H9 (cell line): ENCODE measurements around the gene KLK3. TPM values are rescaled to one million over a fixed set of nuclear protein-coding genes. Genes with fewer than 3 reads are reported as not detected.

ENCODE experiments used
- DNase-seq: peaks from one replicate; pipeline ENCODE4 v3.0.0-alpha.2; 2017
- H2AFZ ChIP-seq: one replicate; pipeline ENCODE4 v1.6.1; 2013; ENCODE audit warnings: mild to moderate bottlenecking, low read length, control low read depth, moderate library complexity
- H2AK5ac ChIP-seq: 2 replicates; pipeline ENCODE4 v1.6.1; 2013; ENCODE audit warnings: low read length, control low read depth, mixed read lengths; ENCODE audit not compliant: insufficient read length
- H2BK120ac ChIP-seq: one replicate; pipeline ENCODE4 v1.6.1; 2013; ENCODE audit warnings: low read depth, mild to moderate bottlenecking, low read length, control low read depth, inconsistent platforms; ENCODE audit not compliant: poor library complexity, severe bottlenecking
- H2BK12ac ChIP-seq: 2 replicates; pipeline ENCODE4 v1.6.1; 2013; ENCODE audit warnings: low read length, control low read depth, mixed read lengths, low read depth; ENCODE audit not compliant: insufficient read length
- H2BK15ac ChIP-seq: 2 replicates; pipeline ENCODE4 v1.6.1; 2013; ENCODE audit warnings: low read depth, low read length, control low read depth
- H2BK20ac ChIP-seq: one replicate; pipeline ENCODE4 v1.6.1; 2013; ENCODE audit warnings: low read depth, mild to moderate bottlenecking, low read length, control low read depth, inconsistent platforms; ENCODE audit not compliant: poor library complexity, severe bottlenecking
- H2BK5ac ChIP-seq: 2 replicates; pipeline ENCODE4 v1.6.1; 2013; ENCODE audit warnings: low read length, control low read depth, mixed read lengths; ENCODE audit not compliant: insufficient read length
- H3K14ac ChIP-seq: 2 replicates; pipeline ENCODE4 v1.6.1; 2013; ENCODE audit warnings: low read length, control low read depth; ENCODE audit not compliant: insufficient read depth
- H3K18ac ChIP-seq: 2 replicates; pipeline ENCODE4 v1.6.1; 2013; ENCODE audit warnings: low read depth, mild to moderate bottlenecking, mixed read lengths, low read length, control low read depth; ENCODE audit not compliant: insufficient read length
- H3K23ac ChIP-seq: 2 replicates; pipeline ENCODE4 v1.6.1; 2013; ENCODE audit warnings: low read length, control low read depth, mixed read lengths, low read depth; ENCODE audit not compliant: insufficient read length
- H3K23me2 ChIP-seq: 2 replicates; pipeline ENCODE4 v1.6.1; 2013; ENCODE audit warnings: low read depth, mild to moderate bottlenecking, mixed read lengths, low read length, control low read depth; ENCODE audit not compliant: insufficient read length, poor library complexity, severe bottlenecking
- H3K27ac ChIP-seq: 2 replicates; pipeline ENCODE4 v1.5.1; 2013; ENCODE audit warnings: low read length, control low read depth, mixed read lengths, low read depth; ENCODE audit not compliant: insufficient read length
- H3K27me3 ChIP-seq: 2 replicates; pipeline ENCODE4 v1.6.1; 2013; ENCODE audit warnings: low read length, control low read depth, inconsistent platforms; ENCODE audit not compliant: insufficient read depth
- H3K4ac ChIP-seq: 2 replicates; pipeline ENCODE4 v1.6.1; 2013; ENCODE audit warnings: low read depth, mild to moderate bottlenecking, control low read depth, inconsistent platforms, low read length, moderate library complexity
- H3K4me1 ChIP-seq: 2 replicates; pipeline ENCODE4 v1.6.1; 2013; ENCODE audit warnings: low read length, control low read depth, inconsistent platforms; ENCODE audit not compliant: insufficient read depth
- H3K4me2 ChIP-seq: 2 replicates; pipeline ENCODE4 v1.6.1; 2013; ENCODE audit warnings: low read length, control low read depth, mixed read lengths; ENCODE audit not compliant: insufficient read length, insufficient read depth
- H3K56ac ChIP-seq: 2 replicates; pipeline ENCODE4 v1.6.1; 2013; ENCODE audit warnings: low read depth, mild to moderate bottlenecking, mixed read lengths, low read length, control low read depth; ENCODE audit not compliant: insufficient read length
- H3K79me1 ChIP-seq: 2 replicates; pipeline ENCODE4 v1.6.1; 2013; ENCODE audit warnings: low read depth, mild to moderate bottlenecking, moderate library complexity, low read length, control low read depth, inconsistent platforms; ENCODE audit not compliant: insufficient read depth, poor library complexity, severe bottlenecking
- H3K79me2 ChIP-seq: 2 replicates; pipeline ENCODE4 v1.6.1; 2013; ENCODE audit warnings: low read length, control low read depth, inconsistent platforms; ENCODE audit not compliant: insufficient read depth
- H3K9ac ChIP-seq: 2 replicates; pipeline ENCODE4 v1.6.1; 2013; ENCODE audit warnings: low read length, control low read depth, mixed read lengths; ENCODE audit not compliant: insufficient read length; ENCODE audit errors: extremely low read depth
- H3K9me3 ChIP-seq: one replicate; pipeline ENCODE4 v1.6.1; 2013; ENCODE audit warnings: low read depth, low read length, inconsistent platforms; ENCODE audit not compliant: control insufficient read depth
- H3T11ph ChIP-seq: one replicate; pipeline ENCODE4 v1.6.1; 2013; ENCODE audit warnings: mild to moderate bottlenecking, low read length, control low read depth, inconsistent platforms
- H4K20me1 ChIP-seq: one replicate; pipeline ENCODE4 v1.6.1; 2013; ENCODE audit not compliant: control insufficient read depth, insufficient read length, insufficient read depth
- H4K5ac ChIP-seq: 2 replicates; pipeline ENCODE4 v1.6.1; 2013; ENCODE audit warnings: low read depth, mild to moderate bottlenecking, mixed read lengths, low read length, control low read depth; ENCODE audit not compliant: insufficient read length
- H4K8ac ChIP-seq: replicated peaks from 2 replicates; pipeline ENCODE4 v1.6.1; 2013; ENCODE audit warnings: low read length, control low read depth, mixed read lengths, low read depth; ENCODE audit not compliant: insufficient read length
- H4K91ac ChIP-seq: 2 replicates; pipeline ENCODE4 v1.6.1; 2013; ENCODE audit warnings: low read depth, mild to moderate bottlenecking, moderate library complexity, mixed read lengths, low read length, control low read depth; ENCODE audit not compliant: insufficient read length
- H3K27ac Mint-ChIP-seq, 3 experiments: 2 replicates in 2 of 3; 3 replicates in 1 of 3; pipeline ENCODE4 v1.8.0; 2020 to 2021; ENCODE audit warnings: mixed read lengths in 3 of 3, mild to moderate bottlenecking in 1 of 3, moderate library complexity in 1 of 3
- H3K27me3 Mint-ChIP-seq: 2 replicates; pipeline ENCODE4 v1.8.0; 2021; ENCODE audit warnings: low read depth, mild to moderate bottlenecking, moderate library complexity, mixed read lengths
- H3K36me3 Mint-ChIP-seq, 3 experiments: 2 replicates in 2 of 3; 3 replicates in 1 of 3; pipeline ENCODE4 v1.8.0; 2020 to 2021; ENCODE audit warnings: low read depth in 3 of 3, mixed read lengths in 3 of 3; ENCODE audit not compliant: insufficient read depth in 1 of 3
- H3K4me1 Mint-ChIP-seq, 2 experiments: 2 replicates each; pipeline ENCODE4 v1.8.0; 2020; ENCODE audit warnings: mixed read lengths in 2 of 2
- H3K4me3 Mint-ChIP-seq, 2 experiments: 2 replicates in 1 of 2; 3 replicates in 1 of 2; pipeline ENCODE4 v1.8.0; 2020 to 2021; ENCODE audit warnings: mild to moderate bottlenecking in 2 of 2, mixed read lengths in 2 of 2, moderate library complexity in 1 of 2
- H3K9me3 Mint-ChIP-seq, 2 experiments: 2 replicates in 1 of 2; 3 replicates in 1 of 2; pipeline ENCODE4 v1.8.0; 2020; ENCODE audit warnings: mild to moderate bottlenecking in 2 of 2, mixed read lengths in 2 of 2, moderate library complexity in 1 of 2
- CTCF ChIP-seq: fragments of 200-600 bp; sonication (generic); conservative IDR thresholded peaks from 3 replicates; pipeline ENCODE4 v1.8.0; 2021; ENCODE audit warnings: antibody characterized with exemption, mild to moderate bottlenecking
- WGBS: extraction: QIAGEN DNeasy Blood & Tissue Kit; methylation state at CpG from one replicate; pipeline ENCODE4 v1.1.7; 2013; ENCODE audit warnings: missing lambda C conversion rate, low lambda C conversion rate, mixed read lengths; ENCODE audit not compliant: insufficient read length; ENCODE audit errors: extremely low coverage; 5-methylcytosine and 5-hydroxymethylcytosine counted together
- total RNA-seq: library from RNA; stranded (reverse); gene quantifications from 2 replicates; pipeline ENCODE4 v1.2.1, GENCODE V29; 2021

Gene KLK3
- total RNA-seq, 1 experiment from 2014 or later: not detected

GRCh38 chr19:50889638-50890037 is 34.9 kb downstream of the KLK3 start:
- no peak overlapping the region for H2BK120ac ChIP-seq
- no peaks in the 10 kb centered on the region for H3K79me2 ChIP-seq
- no peak overlapping the region for H3K18ac ChIP-seq
- no peaks in the 10 kb centered on the region for H3K23me2 ChIP-seq
- peaks cover 23 to 28% of the 10 kb centered on the region in 2 experiments for H3K9me3 Mint-ChIP-seq
- peaks cover 86% of the 10 kb centered on the region for H3K27me3 Mint-ChIP-seq
- H2AFZ ChIP-seq: no peak overlapping the region
- H2BK12ac ChIP-seq: no peak overlapping the region
- H3T11ph ChIP-seq: no peak overlapping the region
- no peak overlapping the region for H3K23ac ChIP-seq
- WGBS: no CpG with 5 or more reads among the region's 3 CpGs
- H3K4me1 Mint-ChIP-seq: no peaks in the 10 kb centered on the region
- no peak for TF ChIP-seq CTCF
- no peaks in the 10 kb centered on the region for H4K20me1 ChIP-seq
- no peak overlapping the region for H3K9ac ChIP-seq
- no peak overlapping the region for H4K91ac ChIP-seq
- H3K4me3 Mint-ChIP-seq: no peak overlapping the region
- no peaks in the 10 kb centered on the region for H3K4me1 ChIP-seq
- no peak overlapping the region for H2AK5ac ChIP-seq
- no peak overlapping the region for H3K27ac Mint-ChIP-seq
- no peak overlapping the region for H3K4ac ChIP-seq
- H3K14ac ChIP-seq: no peak overlapping the region
- no peak overlapping the region for H2BK5ac ChIP-seq
- H3K27ac ChIP-seq: no peak overlapping the region
- no peak overlapping the region for H4K8ac ChIP-seq
- no peak for DNase-seq
- H3K79me1 ChIP-seq: no peaks in the 10 kb centered on the region
- no peak overlapping the region for H2BK20ac ChIP-seq
- H3K9me3 ChIP-seq: peaks cover 4% of the 10 kb centered on the region
- H3K4me2 ChIP-seq: no peak overlapping the region
- no peak overlapping the region for H2BK15ac ChIP-seq
- H3K36me3 Mint-ChIP-seq: peaks cover 0 to 5% (median 1%) of the 10 kb centered on the region in 3 experiments; a peak in 3 of 7 replicates
- no peak overlapping the region for H3K56ac ChIP-seq
- no peak overlapping the region for H4K5ac ChIP-seq
- H3K27me3 ChIP-seq: no peaks in the 10 kb centered on the region; the same call in 1 of the 2 replicates
